ENCODE data around the gene PIEZO1.
A peak's percentile ranks its signal among the peaks of the same experiment; 100 is the strongest.

The PIEZO1 gene

DNA sequence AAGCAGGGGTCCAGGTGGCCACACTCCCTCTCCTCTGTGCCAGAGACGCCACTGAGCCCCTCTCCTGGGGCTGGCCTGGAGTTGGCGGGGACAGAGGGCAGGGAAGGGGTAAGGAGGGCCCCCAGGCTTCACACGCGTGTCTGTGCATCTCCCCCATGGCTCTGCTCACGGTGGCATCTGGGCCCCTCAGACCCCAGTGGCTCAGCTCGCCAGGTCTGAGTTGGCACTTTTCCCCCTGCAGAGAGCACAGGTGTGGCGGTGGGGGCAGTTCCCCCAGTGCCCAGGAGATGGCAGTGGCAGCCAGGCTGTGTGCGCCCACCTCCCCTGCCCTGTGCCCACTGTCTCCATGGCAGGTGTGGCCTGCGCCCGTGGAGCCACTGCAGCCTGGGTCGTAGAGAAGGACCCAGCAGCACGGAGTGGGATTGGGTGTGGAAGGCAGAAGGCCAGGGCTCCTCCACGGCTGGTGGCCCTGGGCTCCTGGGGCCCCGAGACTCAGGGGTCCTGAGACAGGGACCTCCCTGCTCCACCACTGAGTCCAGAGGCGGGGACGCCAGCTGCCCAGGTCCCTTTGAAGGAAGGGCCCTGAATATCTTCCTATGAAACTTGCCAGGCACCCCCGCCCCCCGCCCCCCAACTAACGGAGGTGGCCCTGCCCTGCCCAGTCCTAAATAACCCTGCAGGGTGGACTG lies 31.0 kb upstream of the PIEZO1 start:
- DNase-seq, result peak in 1 of 2 experiments; percentile 79

DNA sequence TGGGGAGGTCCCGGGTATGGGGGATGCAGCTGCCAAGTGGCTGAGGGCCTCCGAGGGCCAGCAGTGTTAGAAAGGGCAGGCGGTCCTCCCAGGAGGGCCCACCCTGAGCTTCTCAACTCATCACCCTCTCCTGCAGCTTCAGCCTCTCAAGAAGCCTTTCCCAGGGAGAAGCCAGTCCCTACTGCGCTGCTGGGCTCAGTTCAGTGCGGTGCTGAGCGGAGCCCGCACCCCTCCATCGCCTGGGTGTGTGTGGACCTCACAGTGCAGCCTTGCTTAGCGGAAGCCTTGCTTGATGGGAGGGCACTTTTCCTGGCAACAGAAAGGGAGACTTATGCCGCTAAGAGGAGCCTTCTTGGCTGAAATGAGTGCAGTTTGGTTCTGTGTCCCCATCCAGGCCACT lies 30.2 kb upstream of the PIEZO1 start:
- DNase-seq, result no peak

DNA sequence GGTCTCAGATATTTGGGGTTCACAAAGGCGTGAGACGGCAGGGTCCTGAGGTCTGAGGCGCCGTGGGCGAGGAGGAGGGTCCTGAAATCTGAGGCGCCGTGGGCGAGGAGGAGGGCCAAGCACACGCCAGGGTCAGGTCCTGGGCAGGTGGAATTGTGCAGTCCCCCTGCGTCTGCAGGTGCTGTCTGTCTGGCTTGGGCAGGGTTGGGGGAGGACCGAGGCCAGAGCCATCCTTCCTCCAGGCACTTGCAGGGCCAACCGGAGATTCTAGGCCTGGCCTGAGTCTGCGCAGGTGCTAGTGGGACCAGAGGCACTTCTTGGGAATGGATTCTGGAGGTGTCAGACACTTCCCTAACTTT lies 29.1 kb upstream of the PIEZO1 start:
- DNase-seq, result no peak

DNA sequence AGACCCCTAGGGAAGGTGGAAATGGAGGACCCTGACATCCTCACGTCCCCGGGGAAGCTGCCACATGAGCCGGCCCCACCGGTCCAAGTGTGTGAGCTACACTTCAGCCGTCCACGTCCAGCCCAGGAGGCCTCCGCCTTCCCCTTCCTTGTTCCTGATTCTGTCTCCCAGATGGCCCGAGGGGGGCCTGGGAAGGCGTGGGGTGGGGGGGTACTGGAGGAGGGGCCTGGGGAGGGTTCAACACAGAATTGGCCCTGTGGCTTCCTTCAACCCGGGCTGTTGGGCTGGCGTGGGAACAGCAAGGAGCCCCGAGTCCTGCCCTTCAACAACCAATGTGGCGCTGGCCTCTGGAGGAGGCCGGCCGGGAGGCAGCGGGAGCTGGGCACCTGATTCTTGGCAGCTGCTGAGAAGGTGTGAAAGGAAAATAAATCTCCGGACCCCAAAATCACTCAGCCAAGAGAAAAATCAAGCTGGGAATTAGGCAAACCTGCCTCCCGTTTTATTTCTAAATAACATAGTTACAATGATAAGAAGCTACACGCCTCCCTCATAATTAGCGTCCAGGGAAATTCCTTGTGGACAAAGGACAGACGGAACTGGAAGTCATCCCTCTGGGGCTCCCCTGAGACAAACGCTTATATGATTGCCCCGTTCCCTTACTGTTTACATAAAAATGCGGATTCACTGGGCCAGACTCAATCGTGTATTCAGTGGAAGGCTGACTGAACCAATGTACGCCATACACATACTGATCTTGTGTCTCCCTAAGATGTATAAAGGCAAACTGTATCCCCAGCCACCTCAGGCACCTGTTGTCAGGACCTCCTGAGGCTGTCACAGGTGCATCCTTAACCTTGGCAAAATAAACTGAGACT lies 28.5 kb upstream of the PIEZO1 start:
- no peak for DNase-seq

DNA sequence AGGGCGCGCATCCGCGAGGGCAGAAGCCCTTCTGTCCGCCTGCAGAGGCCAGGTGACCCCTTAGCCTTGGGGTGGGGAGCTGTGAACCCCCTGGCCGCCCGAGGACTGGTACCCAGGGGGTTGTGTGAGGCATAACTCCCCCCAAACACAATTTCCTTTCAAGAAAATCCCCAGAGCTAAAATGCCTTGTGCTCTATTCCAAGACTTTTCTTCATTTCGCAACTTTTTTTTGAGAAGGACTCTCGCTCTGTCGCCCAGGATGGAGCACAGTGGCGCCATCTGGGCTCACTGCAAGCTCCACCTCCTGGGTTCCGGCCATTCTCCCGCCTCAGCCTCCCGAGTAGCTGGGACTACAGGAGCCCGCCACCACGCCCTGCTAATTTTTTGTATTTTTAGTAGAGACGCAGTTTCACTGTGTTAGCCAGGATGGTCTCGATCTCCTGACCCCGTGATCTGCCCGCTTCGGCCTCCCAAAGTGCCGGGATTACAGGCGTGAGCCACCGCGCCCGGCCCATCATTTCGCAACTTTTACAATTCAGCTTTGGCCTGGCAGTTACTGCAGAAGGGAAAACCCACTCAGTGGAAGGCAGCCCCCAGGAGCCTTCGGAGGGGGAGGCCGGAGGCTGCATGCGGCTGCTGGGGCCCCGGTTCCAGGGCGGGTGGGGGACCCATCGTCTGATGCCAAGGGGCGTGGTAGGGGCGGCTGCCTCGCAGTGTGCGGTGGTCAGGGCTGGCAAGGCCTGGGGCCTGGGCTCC lies 27.7 kb upstream of the PIEZO1 start:
- peak in 1 of 2 experiments; percentile 45 for DNase-seq

DNA sequence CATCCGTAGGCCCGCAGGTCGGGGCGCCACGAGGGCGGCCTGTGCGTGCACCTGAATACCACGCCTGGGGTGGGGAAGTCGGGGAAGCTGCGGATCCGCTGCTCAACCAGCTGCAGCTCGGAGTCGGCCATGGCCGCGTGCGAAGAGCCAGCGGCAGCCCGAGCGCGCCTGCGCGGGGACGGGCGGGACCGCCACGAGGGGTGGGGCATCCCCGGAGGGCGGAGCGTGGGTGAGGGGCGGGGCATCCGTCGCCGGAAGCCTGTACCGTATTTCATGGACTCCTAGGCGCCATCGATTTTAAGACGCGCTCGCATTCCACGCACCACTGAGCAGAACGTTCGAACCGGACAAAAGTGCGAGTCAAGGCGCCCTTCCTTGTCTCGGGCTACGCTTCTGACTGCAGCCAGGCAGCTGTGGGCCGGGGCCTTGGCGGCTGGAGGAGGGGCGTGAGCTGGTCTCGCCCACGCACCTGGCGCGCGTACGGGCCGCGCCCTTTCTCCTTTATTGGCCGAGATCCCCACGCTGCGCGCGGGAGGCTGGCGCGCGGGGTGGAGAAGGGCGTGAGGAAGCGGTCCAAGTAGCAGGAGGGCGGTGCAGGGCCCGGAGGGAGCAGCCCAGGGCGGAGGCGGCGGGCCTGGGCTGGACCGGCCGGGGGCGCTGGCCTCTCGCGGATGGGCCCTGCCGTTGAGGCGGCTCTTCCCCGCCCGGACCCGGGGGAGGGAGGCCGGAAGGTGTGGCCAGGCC lies 26.9 kb upstream of the PIEZO1 start, which contains the start of gene APRT:
TSS of gene APRT (minus strand) at position 160 of the 744 bp plus-strand sequence. CDS start at position 131, 29 bp downstream.
- DNase-seq, result peak; percentile 62 to 90

DNA sequence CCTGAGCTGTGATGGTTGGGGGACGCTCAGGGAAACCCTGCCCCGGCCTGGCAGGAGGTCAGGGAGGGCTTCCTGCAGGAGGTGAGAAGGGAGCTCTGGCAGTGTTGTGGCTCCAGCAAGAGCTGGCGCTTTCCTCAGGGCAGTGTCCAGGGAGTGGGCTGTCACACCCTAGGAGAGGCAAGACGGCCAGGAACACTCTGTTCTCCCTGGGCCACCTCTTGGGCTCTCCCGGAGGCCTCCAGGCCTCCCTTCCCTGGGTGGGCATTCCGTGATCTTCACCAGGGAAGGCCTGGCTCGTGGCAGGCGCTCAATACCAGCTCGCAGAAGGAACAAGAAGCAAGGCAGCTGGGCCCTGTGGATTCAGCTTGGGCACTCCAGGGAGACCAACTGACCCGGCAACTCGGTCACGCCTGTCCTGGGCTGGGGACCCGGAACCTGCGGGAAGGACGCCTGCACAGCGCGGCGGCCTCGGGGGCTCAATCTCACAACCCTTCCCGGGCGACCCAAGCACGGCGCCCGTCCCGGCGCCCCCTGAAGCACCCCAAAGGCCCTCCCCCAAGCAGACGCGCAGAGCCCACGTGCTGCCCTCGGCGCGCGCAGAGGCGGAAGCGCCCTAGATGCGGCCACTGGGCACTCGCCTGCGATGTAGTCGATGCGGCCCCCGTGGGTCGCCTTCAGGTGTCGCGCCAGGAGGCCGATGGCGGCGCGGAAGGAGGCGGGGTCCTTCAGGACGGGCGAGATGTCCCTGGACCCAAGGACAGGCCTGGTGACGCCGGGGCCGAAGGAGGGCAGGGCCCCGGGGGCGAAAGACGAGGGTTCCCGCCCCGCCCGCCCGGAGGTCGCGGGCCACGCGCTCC lies 26.1 kb upstream of the PIEZO1 start:
- DNase-seq, result peak; percentile 51 to 80

DNA sequence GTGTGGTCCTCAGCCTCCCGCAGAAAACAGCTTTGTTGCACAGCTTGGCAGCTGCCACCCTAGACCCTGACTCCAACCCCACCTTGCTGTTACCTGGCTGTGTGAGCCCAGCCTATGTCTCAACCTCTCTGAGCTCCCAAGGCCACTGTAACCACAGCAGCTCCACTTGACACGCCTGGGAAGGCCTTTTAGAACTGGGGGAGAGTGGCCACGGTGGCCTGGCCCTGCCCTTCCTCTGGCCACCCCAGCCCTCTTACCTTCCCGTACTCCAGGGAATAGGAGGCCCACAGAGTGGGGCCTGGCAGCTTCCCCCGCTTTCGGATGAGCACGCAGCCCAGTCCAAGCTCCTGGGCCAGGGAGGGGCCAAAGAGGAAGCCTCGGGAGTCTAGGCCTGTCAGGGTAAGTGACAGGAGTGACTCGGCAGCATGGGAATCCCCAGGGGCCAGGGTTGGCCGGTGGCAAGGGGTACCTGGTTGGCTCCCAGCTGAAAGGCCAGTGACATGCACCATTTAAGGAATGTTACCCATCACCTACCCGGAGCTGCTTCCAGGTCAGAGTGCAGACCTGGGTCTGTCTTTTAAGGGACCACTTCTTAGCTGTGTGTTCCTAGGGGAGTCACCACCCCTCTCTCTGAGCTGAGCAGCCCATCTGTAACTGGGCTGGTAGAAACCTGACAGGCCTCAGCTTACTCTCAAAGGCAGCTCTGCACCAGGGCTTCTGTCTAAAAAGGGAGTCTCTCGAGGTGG lies 25.3 kb upstream of the PIEZO1 start:
- DNase-seq, result peak in 1 of 2 experiments; percentile 20

DNA sequence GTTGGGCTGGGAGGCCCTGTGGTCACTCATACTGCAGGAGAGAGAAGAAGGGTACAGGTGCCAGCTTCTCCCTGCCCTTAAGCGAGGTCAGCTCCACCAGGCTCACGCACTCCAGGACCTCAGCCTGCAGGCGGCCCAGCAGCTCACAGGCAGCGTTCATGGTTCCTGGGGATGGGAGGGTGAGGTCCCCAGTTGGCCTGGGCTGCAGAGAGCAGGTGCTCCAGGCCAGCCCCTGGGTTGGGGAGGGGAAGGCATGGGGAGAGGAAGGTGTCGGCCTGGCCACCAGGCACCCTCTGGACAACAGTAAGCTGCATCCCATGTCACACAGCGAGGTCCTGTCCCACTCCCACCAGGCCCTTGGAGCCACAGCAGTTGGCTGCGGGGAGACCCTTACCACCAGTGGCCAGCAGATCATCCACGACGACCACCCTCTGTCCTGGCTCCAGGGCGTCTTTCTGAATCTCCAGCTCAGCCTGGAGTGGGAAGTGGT lies 24.7 kb upstream of the PIEZO1 start:
- no peak for DNase-seq

DNA sequence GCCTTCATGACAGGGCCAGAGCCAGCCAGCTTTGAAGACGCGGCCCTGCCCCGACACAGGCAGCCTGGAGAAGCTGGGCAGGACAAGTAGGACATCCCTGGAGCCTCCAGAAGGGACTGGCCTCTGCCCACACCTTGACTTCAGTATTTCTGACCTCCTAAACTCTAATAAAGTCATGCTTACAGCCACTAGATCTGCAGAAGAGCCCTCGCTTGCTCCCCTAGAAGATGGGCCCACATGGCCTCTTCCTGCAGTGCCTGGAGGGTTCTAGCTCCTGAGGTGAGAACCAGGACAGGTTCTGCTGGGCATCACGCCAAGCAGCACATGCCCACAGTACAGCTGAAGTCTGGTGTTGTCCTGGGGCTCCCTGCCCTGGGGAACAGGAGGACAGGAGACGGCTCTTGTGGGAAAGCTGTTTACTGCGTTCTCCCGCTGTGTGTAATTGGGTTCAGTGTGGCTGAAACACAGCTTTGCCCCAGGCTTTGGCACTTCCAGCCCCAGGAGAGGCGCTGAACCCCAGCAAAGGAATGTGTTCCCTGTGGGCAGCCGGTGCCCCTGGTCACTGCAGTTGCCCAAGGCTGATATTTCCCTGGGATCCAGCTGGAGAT lies 24.2 kb upstream of the PIEZO1 start:
- no peak for DNase-seq

DNA sequence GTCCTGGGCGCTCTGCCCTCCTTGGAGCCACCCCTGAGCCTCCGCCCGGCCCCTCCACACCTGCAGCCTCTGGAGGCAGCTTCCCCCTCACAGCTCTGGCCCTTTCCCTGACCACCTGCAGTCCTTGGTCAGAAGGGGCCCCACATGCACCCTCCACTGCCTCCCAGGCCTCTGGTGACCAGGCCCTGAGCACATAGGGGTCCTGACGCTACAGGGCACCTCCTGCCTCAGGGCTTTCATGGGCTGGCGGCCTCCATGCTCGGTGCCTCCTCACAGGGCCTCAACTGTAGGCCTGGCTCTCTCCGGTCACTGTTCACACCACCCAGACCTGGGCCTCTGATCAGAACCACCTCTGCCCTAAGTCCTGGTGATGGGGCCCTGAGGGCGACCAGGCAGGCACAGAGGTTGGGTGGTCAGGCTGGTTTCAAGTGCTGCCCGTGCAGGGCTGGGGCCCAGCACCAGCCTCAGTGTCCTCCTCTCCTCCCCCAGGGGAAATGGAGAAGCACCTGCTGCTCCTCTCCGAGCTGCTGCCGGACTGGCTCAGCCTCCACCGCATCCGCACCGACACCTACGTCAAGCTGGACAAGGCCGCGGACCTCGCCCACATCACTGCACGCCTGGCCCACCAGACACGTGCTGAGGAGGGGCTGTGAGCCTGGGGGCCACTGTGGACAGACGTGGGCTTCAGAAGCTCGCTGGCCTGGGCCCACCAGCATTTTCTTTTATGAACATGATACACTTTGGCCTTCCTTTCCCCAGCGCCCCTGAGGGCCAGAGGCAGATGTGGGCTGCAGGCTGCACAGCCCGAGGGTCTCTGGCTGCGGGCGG lies 22.8 kb upstream of the PIEZO1 start:
- DNase-seq, result no peak

DNA sequence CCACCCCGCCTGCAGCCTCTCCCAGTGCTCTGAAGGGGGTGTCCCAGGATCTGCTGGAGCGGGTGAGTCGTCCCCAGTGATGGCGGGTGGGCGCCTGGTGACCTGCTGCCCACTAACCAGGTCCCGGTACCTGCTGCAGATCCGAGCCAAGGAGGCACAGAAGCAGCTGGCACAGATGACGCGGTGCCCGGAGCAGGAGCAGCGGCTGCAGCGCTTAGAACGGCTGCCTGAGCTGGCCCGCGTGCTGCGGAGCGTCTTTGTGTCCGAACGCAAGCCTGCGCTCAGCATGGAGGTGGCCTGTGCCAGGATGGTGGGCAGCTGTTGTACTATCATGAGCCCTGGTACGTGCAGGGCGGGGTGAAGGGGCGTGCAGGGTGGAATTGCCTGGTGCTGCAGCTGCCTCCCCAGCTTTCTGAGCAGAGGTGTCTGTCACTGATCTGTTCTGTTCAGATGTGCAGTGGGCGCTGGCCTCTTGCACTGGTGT lies 22.2 kb upstream of the PIEZO1 start:
- no peak for DNase-seq

DNA sequence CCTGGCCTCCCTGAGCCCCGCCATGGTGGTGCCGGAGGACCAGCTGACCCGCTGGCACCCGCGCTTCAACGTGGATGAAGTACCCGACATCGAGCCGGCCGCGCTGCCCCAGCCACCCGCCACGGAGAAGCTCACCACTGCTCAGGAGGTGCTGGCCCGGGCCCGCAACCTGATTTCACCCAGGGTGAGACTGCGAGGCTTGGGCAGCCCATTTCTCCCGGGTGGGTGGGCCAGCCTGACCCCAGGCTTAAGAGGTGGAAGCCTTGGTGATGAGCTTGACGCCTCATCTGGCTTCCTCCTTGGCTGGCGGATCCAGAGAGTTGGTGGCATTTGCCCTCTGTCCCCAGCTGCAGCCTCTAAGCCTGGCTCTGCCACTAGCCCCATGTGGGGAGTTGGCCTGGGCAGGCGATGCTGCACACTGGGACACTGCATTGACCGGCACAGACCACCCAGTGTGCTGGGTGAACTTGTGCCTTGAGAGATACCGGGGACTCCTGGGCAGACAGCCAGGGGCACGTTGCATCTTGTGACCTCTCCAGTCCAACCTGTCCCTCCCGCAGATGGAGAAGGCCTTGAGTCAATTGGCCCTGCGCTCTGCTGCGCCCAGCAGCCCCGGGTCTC lies 21.6 kb upstream of the PIEZO1 start:
- no peak for DNase-seq

DNA sequence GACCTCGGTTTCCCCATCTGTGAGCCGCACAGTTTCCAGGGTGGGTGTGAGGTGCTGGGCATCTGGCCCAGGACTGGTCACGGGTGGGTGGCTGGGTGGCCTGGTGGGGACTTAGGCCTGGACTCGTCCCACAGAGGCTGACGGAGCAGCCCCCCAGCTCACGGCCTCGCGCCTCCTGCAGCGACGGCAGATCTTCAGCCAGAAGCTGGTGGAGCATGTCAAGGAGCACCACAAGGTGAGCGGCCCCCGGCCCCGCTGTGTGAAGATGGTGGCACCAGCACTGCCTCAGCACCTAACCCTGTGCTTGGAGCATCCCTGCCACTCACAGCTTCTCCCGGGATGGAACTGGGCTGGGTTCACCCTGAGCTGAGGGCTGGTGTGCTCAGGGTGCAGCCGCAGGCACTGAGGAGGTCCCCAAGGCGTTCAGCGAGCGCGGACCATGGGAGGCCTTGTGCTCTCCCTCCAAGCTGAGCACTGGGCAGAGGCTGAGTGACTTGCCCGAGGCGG lies 20.9 kb upstream of the PIEZO1 start:
- no peak for DNase-seq

DNA sequence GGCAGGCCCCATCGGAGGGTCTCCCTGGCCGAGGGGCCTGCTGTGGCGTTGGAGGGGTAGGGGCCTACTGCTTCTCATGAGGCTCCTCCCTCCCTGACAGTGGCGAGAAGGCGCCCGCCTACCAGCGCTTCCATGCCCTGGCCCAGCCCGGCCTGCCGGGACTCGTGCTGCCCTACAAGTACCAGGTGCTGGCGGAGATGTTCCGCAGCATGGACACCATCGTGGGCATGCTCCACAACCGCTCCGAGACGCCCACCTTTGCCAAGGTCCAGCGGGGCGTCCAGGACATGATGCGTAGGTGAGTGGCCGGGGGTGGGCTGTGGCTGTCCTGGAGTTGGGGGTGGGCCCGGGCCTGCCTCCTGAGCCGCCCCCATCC lies 20.3 kb upstream of the PIEZO1 start:
- DNase-seq, result no peak

DNA sequence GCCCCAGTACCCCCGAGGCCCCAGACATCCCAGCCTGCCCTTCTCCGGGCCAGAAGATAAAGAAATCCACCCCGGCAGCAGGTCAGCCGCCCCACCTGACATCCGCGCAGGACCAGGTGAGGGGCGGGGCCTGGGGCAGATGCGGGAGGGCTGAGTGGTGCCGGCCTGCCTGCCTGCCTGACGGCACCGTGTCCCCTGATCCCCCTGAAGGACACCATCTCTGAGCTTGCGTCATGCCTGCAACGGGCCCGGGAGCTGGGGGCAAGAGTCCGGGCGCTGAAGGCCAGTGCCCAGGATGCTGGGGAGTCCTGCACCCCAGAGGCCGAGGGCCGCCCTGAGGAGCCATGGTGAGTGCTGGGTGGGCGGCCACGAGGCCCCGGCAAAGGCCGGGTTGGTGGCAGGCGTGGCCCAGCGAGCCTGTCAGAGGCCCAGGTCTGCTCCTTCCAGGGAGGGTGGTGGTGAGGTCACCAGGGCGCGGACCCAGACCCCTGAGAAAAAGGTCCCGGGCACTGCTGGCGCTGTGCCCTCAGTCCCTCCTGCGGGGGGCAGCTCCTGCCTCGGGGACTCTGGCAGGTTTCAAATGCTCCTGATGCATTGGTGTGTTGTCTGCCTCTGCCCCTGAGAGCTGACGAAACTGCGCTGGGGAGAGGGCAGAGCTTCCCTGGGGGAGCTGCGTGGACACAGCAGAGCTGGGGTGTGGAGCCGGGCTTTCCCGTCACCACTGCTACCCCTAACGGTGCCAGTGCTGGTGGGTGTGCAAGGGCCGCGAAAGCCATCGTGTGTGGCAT lies 19.7 kb upstream of the PIEZO1 start:
- peak in 1 of 2 experiments; percentile 79 for DNase-seq

DNA sequence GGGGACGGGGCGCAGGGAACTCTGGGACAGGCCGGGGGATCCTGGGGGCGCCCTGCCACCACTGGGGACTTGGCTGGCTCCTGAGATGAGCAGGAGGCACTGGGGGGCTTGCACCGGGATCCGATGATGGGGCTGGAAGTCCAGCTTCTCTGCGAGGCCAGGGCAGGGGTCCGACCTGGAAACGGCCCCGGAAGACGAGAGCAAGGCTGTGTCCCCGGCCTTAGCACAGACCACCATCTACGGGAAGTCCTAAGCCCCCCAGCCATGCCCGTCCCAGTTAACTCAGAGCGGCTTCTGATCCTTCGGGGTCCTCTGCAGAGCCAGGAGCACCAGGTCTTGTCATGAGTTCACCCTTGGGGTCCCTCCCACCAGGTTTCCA lies 19.1 kb upstream of the PIEZO1 start:
- no peak for DNase-seq

All from NCI-H526 (cell line).